ENCODE results near the gene ALDH3A2.

The ALDH3A2 gene

GRCh38 chr17:19619705-19620325 lies 28.7 kb upstream of the ALDH3A2 start:
- no peak overlapping the region for H3K4me3 ChIP-seq (ENCODE audit: low read depth, low read length)
- TF ChIP-seq, protein P1, sequence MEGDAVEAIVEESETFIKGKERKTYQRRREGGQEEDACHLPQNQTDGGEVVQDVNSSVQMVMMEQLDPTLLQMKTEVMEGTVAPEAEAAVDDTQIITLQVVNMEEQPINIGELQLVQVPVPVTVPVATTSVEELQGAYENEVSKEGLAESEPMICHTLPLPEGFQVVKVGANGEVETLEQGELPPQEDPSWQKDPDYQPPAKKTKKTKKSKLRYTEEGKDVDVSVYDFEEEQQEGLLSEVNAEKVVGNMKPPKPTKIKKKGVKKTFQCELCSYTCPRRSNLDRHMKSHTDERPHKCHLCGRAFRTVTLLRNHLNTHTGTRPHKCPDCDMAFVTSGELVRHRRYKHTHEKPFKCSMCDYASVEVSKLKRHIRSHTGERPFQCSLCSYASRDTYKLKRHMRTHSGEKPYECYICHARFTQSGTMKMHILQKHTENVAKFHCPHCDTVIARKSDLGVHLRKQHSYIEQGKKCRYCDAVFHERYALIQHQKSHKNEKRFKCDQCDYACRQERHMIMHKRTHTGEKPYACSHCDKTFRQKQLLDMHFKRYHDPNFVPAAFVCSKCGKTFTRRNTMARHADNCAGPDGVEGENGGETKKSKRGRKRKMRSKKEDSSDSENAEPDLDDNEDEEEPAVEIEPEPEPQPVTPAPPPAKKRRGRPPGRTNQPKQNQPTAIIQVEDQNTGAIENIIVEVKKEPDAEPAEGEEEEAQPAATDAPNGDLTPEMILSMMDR (IDR thresholded peaks at IDR 0.05; ENCODE audit: insufficient read depth, low read depth, low read length, missing control alignments): no peak
- no peak for DNase-seq (ENCODE audit: low read depth)

DNA sequence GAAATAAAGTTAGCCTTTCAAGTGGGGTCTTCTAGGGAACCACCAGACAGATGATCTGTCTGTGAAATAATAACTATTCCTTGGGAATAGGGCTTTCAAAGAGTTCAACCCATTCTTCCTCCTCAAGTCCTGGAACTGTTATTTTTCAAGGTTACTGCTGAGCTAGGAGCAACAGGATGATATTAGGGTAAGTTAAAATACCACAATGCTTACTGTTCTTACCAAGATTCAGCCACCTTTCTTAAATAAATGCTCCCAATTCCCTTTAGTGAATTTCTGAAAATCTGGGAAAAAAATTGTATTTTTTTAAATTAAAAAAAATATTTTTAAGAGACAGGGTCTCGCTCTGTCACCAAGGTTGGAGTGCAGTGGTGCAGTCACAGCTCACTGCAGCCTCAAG lies 26.9 kb upstream of the ALDH3A2 start:
- no peak overlapping the region for H3K4me3 ChIP-seq (ENCODE audit: low read depth, low read length)
- no peak for DNase-seq (ENCODE audit: low read depth)
- TF ChIP-seq, protein P1 (IDR thresholded peaks at IDR 0.05; ENCODE audit: insufficient read depth, low read depth, low read length, missing control alignments): no peak

GRCh38 chr17:19626079-19626478 lies 22.5 kb upstream of the ALDH3A2 start:
- DNase-seq (ENCODE audit: low read depth): no peak
- TF ChIP-seq, protein P1 (IDR thresholded peaks at IDR 0.05; ENCODE audit: insufficient read depth, low read depth, low read length, missing control alignments): no peak
- no peak overlapping the region for H3K4me3 ChIP-seq (ENCODE audit: low read depth, low read length)

DNA sequence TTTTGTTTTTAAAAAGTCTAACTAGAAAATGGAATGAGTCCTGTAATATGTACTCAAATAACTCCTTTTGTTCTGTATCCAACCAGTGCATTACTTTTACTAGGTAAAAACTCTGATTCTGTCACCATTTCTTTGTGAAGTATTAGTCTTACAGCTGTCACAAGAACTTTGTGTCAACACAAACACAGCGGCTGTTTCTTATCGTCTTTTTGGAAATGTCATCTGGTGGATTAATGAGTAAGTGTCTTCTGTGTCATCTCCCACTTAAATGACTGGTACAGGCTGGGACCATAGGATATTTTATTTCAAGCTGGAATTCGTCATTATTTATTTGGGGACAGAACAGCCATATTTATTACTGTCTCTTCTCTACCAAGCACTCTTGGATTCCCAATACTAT lies 19.1 kb upstream of the ALDH3A2 start:
- TF ChIP-seq, protein P1 (IDR thresholded peaks at IDR 0.05; ENCODE audit: insufficient read depth, low read depth, low read length, missing control alignments): no peak
- DNase-seq (ENCODE audit: low read depth): no peak
- no peak overlapping the region for H3K4me3 ChIP-seq (ENCODE audit: low read depth, low read length)

DNA sequence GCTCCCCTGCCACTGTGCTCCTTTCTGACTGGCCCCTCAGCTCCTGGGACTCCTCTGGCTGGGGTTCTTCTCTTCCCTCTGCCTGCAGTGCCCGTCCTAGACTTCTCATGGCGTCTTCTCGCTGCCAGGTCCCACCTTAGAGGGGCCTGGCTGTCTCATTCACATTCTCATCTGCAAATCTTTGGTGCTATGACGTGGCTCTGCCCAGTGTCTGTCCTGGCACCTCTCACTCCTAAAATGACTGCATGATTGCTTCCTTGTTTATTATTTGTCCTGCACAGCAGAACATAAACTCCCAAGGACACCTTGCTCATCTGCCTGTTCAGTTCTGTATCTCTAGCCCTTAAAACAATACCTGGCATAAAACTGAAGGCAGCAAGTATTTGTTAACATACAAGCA lies 18.5 kb upstream of the ALDH3A2 start:
- DNase-seq (ENCODE audit: low read depth): no peak
- no peak overlapping the region for H3K4me3 ChIP-seq (ENCODE audit: low read depth, low read length)
- TF ChIP-seq, protein P1 (IDR thresholded peaks at IDR 0.05; ENCODE audit: insufficient read depth, low read depth, low read length, missing control alignments): no peak

- no peak for DNase-seq (ENCODE audit: low read depth)
- no peak overlapping the region for H3K4me3 ChIP-seq (ENCODE audit: low read depth, low read length)
- TF ChIP-seq, protein P1 (IDR thresholded peaks at IDR 0.05; ENCODE audit: insufficient read depth, low read depth, low read length, missing control alignments): no peak
Measured at GRCh38 chr17:19630661-19631060, 17.9 kb upstream of the ALDH3A2 start.

GRCh38 chr17:19631905-19632304 lies 16.6 kb upstream of the ALDH3A2 start:
- TF ChIP-seq, protein P1 (IDR thresholded peaks at IDR 0.05; ENCODE audit: insufficient read depth, low read depth, low read length, missing control alignments): no peak
- DNase-seq (ENCODE audit: low read depth): no peak
- no peak overlapping the region for H3K4me3 ChIP-seq (ENCODE audit: low read depth, low read length)

All from GM12865 (cell line).